ENCODE results near the gene CHRNA1. TPM values are rescaled to one million over a fixed set of nuclear protein-coding genes. Genes with fewer than 3 reads are reported as not detected.

The CHRNA1 gene
- total and polyA plus RNA-seq, 4 donors = not detected

- Histone ChIP-seq H3K36me3 (ENCODE audit: control insufficient read depth in 4 of 4, insufficient read depth in 3 of 4, low read depth in 1 of 4, low read length in 3 of 4) (no peaks in the 10 kb centered on the region), H3K4me1 (ENCODE audit: control insufficient read depth in 4 of 4, insufficient read depth in 4 of 4, low read length in 3 of 4) (no peaks in the 10 kb centered on the region), H3K4me3 (ENCODE audit: low read depth in 1 of 3, low read length in 3 of 3) (no peak overlapping the region), H3K27ac (ENCODE audit: low read depth in 1 of 2, low read length in 2 of 2) (no peak overlapping the region), H3K9ac (ENCODE audit: low read depth in 1 of 2, low read length in 2 of 2) (no peak overlapping the region), H3K27me3 (ENCODE audit: control insufficient read depth in 4 of 4, insufficient read depth in 4 of 4, low read length in 3 of 4) (peaks cover 0 to 2% (median 0%) of the 10 kb centered on the region in 4 donors), H3K9me3 (ENCODE audit: control insufficient read depth in 4 of 4, low read length in 3 of 4) (no peaks in the 10 kb centered on the region)
- no peak for DNase-seq (ENCODE audit: low spot score)
- 59% methylated on average over 7 of the region's 7 CpGs for WGBS
- TF ChIP-seq HNF4A (conservative IDR thresholded peaks at IDR 0.05) (no peak), RAD21 (IDR thresholded peaks at IDR 0.05) (no peak), NR2F2 (IDR thresholded peaks at IDR 0.05) (no peak), ATF3 (IDR thresholded peaks at IDR 0.05) (no peak), EGR1 (IDR thresholded peaks at IDR 0.05; ENCODE audit: low read depth in 2 of 2) (no peak), JUND (IDR thresholded peaks at IDR 0.05) (no peak), TAF1 (conservative IDR thresholded peaks at IDR 0.05) (no peak), HNF4G (IDR thresholded peaks at IDR 0.05) (no peak), YY1 (IDR thresholded peaks at IDR 0.05) (no peak), GABPA (IDR thresholded peaks at IDR 0.05 in 1 of 2, conservative IDR thresholded peaks at IDR 0.05 in 1 of 2) (no peak), CTCF (IDR thresholded peaks at IDR 0.05; ENCODE audit: low read depth, low read length, missing input control) (no peak), FOXA2 (IDR thresholded peaks at IDR 0.05) (no peak), REST (IDR thresholded peaks at IDR 0.05) (no peak), RXRA (IDR thresholded peaks at IDR 0.05) (no peak), FOXA1 (IDR thresholded peaks at IDR 0.05) (no peak), MAX (IDR thresholded peaks at IDR 0.05) (no peak), SP1 (IDR thresholded peaks at IDR 0.05) (no peak)
Observed at GRCh38 chr2:174792309-174793025, 28.2 kb upstream of the CHRNA1 start.

- H3K27ac ChIP-seq (ENCODE audit: low read depth in 1 of 2, low read length in 2 of 2) = no peak overlapping the region
- no peak for DNase-seq (ENCODE audit: low spot score)
- H3K4me1 ChIP-seq (ENCODE audit: control insufficient read depth in 4 of 4, insufficient read depth in 4 of 4, low read length in 3 of 4) = no peaks in the 10 kb centered on the region
- no peak overlapping the region for H3K4me3 ChIP-seq (ENCODE audit: low read depth in 1 of 3, low read length in 3 of 3)
- no peak for TF ChIP-seq EGR1 (IDR thresholded peaks at IDR 0.05; ENCODE audit: low read depth in 2 of 2)
- no peak for TF ChIP-seq TAF1 (conservative IDR thresholded peaks at IDR 0.05)
- no peak for TF ChIP-seq FOXA2 (IDR thresholded peaks at IDR 0.05)
- no peaks in the 10 kb centered on the region for H3K36me3 ChIP-seq (ENCODE audit: control insufficient read depth in 4 of 4, insufficient read depth in 3 of 4, low read depth in 1 of 4, low read length in 3 of 4)
- 74% methylated on average over 7 of the region's 7 CpGs for WGBS
- no peaks in the 10 kb centered on the region for H3K9me3 ChIP-seq (ENCODE audit: control insufficient read depth in 4 of 4, low read length in 3 of 4)
- peaks cover 0 to 2% (median 0%) of the 10 kb centered on the region in 4 donors for H3K27me3 ChIP-seq (ENCODE audit: control insufficient read depth in 4 of 4, insufficient read depth in 4 of 4, low read length in 3 of 4)
- no peak overlapping the region for H3K9ac ChIP-seq (ENCODE audit: low read depth in 1 of 2, low read length in 2 of 2)
Observed at GRCh38 chr2:174791746-174792280, 27.5 kb upstream of the CHRNA1 start.
